ENCODE data around the gene MAPT.

GRCh38 chr17:46000757-46001156 lies 106.4 kb downstream of the MAPT start:
- no peak for TF ChIP-seq CTCF (IDR thresholded peaks at IDR 0.05)
- TF ChIP-seq POLR2A (IDR thresholded peaks at IDR 0.05): no peak
